ENCODE results near the gene CPNE4. TPM values are rescaled to one million over a fixed set of nuclear protein-coding genes. Genes with fewer than 3 reads are reported as not detected.

The CPNE4 gene
- total and polyA plus RNA-seq, 9 of the 15 experiments (the other 6 are each of a cell fraction or from before 2014, with no cell fraction given) = not detected

GRCh38 chr3:131793870-131794269, 240.9 kb downstream of the CPNE4 start:
- in situ Hi-C loops (cut with MboI) = loop anchor here (10.0 to 25.0 kb wide), 2 partner anchors 231 to 593 kb away; no protein-coding TSS in a partner anchor
- H3K27me3 ChIP-seq (ENCODE audit: control insufficient read depth in 2 of 2, insufficient read depth in 2 of 2, low read length in 2 of 2) = no peaks in the 10 kb centered on the region
- ChIA-PET CTCF (ENCODE audit: low intra/inter-chr PET ratio) (interaction anchor here (1.7 kb wide), 1 partner anchor 235 kb away, joined by 11 read pairs; no protein-coding TSS in a partner anchor), POLR2A (no interaction called here)
- no peaks in the 10 kb centered on the region; the same call in 1 of the 2 replicates for H4K20me1 ChIP-seq (replicated peaks; ENCODE audit: control insufficient read depth, insufficient read depth, low read length)
- H3K4me3 ChIP-seq = no peak overlapping the region
- DNase-seq (ENCODE audit: extremely low read depth in 1 of 4, low spot score in 3 of 4) = no peak
- no peaks in the 10 kb centered on the region for H3K79me2 ChIP-seq (ENCODE audit: control insufficient read depth, insufficient read depth, low read length)
- H3K9me1 ChIP-seq (ENCODE audit: control insufficient read depth, insufficient read depth, low read length) = no peaks in the 10 kb centered on the region
- intact Hi-C loops (cut with micrococcal nuclease) = loop anchor here (10.0 kb wide), 2 partner anchors 391 to 601 kb away; no protein-coding TSS in a partner anchor
- H3K27ac ChIP-seq (ENCODE audit: extremely low read depth, low read depth, low read length) = no peak overlapping the region
- H3K9ac ChIP-seq (ENCODE audit: insufficient read depth in 1 of 2, low read depth in 2 of 2, low read length in 2 of 2) = no peak overlapping the region
- BruUV-seq (replicated peaks) = no TSS peak
- peaks cover 0 to 8% of the 10 kb centered on the region in 2 experiments; a peak in 2 of 5 replicates for H3K4me1 ChIP-seq (replicated peaks in 1 of 2; ENCODE audit: control insufficient read depth in 2 of 2, insufficient read depth in 2 of 2, low read length in 2 of 2)
- H3K36me3 ChIP-seq (ENCODE audit: control insufficient read depth, insufficient read depth, low read length) = no peaks in the 10 kb centered on the region
- no peak overlapping the region for H2AFZ ChIP-seq (ENCODE audit: low read depth, low read length)
- TF ChIP-seq TGIF2 (CRISPR knock-in tag; IDR thresholded peaks at IDR 0.05) = no peak
- TF ChIP-seq PTTG1 (tag; IDR thresholded peaks at IDR 0.05; ENCODE audit: low read depth) = no peak
- TF ChIP-seq RFX1 (IDR thresholded peaks at IDR 0.05) = no peak
- no peak for TF ChIP-seq E2F4 (CRISPR knock-in tag; IDR thresholded peaks at IDR 0.05; ENCODE audit: low read depth)
- no peak for TF ChIP-seq SMAD1 (IDR thresholded peaks at IDR 0.05; ENCODE audit: low read depth, low read length, partially characterized antibody)
- no peak for TF ChIP-seq RHOXF2B (CRISPR knock-in tag; conservative IDR thresholded peaks at IDR 0.05)
- no peak for TF ChIP-seq SRSF3 (IDR thresholded peaks at IDR 0.05; ENCODE audit: insufficient read depth, low read length)
- no peak for FAIRE-seq
- H3K4me2 ChIP-seq (ENCODE audit: insufficient read depth, low read length) = no peak overlapping the region
- no peak for ATAC-seq
- no peaks in the 10 kb centered on the region for H3K9me3 ChIP-seq (replicated peaks; ENCODE audit: control insufficient read depth, insufficient read depth, low read depth, low read length)

Data from K562 (cell line).